ENCODE results near the gene ENSA. TPM values are rescaled to one million over a fixed set of nuclear protein-coding genes. Genes with fewer than 3 reads are reported as not detected.
"Not testable (repeated sequence)": the region's sequence is repeated elsewhere in the genome, so short reads cannot be mapped to it uniquely, and the experiment has no call there.

ENSA gene
- total RNA-seq, 1 experiment from 2014 or later, result 448 TPM

DNA sequence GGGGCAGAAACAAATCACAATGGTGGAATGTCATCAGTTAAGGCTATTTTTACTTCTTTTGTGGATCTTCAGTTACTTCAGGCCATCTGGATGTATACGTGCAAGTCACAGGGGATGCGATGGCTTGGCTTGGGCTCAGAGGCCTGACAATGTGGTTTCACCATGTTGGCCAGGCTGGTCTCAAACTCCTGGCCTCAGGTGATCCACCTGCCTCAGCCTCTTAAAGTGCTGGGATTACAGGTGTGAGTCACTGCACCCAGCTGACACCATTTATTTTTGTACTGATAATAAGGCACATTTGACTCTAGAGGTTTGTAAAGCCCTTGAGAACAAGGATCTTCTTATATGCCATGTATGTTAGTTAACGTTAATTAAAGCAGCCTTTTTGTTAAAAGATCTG is 48.4 kb downstream of the ENSA start:
- not testable (repeated sequence) for H3K4me3 ChIP-seq (ENCODE audit: insufficient read depth, low read depth, low read length); DNase-seq; H3K27me3 ChIP-seq (ENCODE audit: control insufficient read depth, insufficient read depth, low read length)
- H3K36me3 ChIP-seq (replicated peaks; ENCODE audit: control insufficient read depth, insufficient read depth, low read length), result peaks cover 13% of the 10 kb centered on the region

DNA sequence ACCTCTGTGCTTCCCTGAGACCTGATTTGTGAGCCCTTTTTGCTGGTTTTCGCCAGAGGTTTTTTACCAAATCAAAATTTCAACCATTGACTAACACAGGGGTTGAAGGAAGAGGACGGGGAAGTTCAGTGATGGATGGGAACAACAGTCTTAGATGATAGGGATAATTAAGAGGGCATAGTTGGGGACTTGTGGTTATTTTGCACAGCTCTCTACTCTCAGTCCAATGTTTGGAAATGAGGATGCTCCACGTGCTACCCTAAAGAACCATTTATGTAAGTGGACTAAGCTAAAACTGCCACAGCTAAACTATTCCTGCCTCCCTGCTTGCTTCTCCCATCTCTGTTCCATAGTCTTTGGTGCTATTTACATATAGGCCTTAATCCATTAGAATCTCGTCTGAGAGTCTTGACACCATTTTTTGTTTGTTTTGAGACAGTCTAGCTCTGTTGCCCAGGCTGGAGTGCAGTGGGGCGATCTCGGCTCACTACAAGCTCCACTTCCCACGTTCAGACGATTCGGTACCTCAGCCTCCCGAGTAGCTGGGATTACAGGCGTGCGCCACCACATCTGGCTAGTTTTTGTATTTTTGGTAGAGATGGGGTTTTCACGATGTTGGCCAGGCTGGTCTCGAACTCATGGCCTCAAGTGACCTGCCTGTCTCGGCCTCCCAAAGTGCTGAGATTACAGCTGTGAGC is 49.3 kb downstream of the ENSA start:
- H3K36me3 ChIP-seq (replicated peaks; ENCODE audit: control insufficient read depth, insufficient read depth, low read length), result peaks cover 21% of the 10 kb centered on the region
- no peaks in the 10 kb centered on the region for H3K27me3 ChIP-seq (ENCODE audit: control insufficient read depth, insufficient read depth, low read length)
- peak overlapping the region; percentile 60 for H3K4me3 ChIP-seq (ENCODE audit: insufficient read depth, low read depth, low read length)
- no peak for DNase-seq

- peak; percentile 97 for DNase-seq
- Histone ChIP-seq H3K4me3 (ENCODE audit: insufficient read depth, low read depth, low read length) (peak within 1 kb of the TSS; percentile 99), H3K36me3 (replicated peaks; ENCODE audit: control insufficient read depth, insufficient read depth, low read length) (peaks cover 28% of the 10 kb centered on the region), H3K27me3 (ENCODE audit: control insufficient read depth, insufficient read depth, low read length) (no peaks in the 10 kb centered on the region)
Measured at GRCh38 chr1:150579110-150579944, 50.1 kb downstream of the ENSA start, which contains the start of gene MCL1. MCL1 (minus strand) TSS chr1:150579610; CDS start chr1:150579530, 80 bp downstream.

- DNase-seq, result no peak
- peaks cover 28% of the 10 kb centered on the region for H3K36me3 ChIP-seq (replicated peaks; ENCODE audit: control insufficient read depth, insufficient read depth, low read length)
- H3K27me3 ChIP-seq (ENCODE audit: control insufficient read depth, insufficient read depth, low read length), result no peaks in the 10 kb centered on the region
- H3K4me3 ChIP-seq (ENCODE audit: insufficient read depth, low read depth, low read length), result peak overlapping the region; percentile 99
Measured at GRCh38 chr1:150578272-150579109, 50.9 kb downstream of the ENSA start.

DNA sequence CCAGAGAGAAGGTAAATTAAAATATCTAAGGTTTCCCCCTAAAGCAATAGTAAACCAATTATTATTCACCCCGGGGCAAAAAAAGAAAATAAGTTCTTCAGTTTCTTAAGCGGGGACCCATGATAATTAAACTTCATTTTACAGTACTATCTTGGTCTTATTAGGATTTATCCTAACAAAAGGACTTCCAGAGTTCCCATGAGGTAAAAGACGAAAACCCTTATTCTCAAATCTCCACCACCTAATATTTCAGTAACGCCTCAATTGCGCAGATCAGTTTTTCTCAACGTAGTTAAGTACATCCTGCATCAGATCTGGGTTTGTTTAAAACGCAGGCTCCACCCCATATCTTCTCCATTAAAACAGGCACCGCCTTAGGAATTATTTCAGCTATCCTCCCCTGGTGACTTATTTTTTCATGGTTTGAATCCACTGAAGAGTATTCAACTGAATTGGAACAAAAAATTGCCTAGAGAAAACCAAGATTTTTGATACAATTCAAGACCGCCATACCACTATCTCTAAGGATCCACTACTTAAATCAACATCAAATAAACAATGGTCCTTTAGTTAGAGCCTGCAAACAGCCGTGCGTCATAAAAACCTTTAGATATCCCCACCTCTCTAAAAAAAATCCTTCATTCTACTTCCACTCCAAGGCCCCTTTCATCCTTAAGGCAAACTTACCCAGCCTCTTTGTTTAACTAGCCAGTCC is 51.7 kb downstream of the ENSA start:
- H3K36me3 ChIP-seq (replicated peaks; ENCODE audit: control insufficient read depth, insufficient read depth, low read length), result peaks cover 31% of the 10 kb centered on the region
- no peaks in the 10 kb centered on the region for H3K27me3 ChIP-seq (ENCODE audit: control insufficient read depth, insufficient read depth, low read length)
- peak overlapping the region; percentile 99 for H3K4me3 ChIP-seq (ENCODE audit: insufficient read depth, low read depth, low read length)
- DNase-seq, result no peak

DNA sequence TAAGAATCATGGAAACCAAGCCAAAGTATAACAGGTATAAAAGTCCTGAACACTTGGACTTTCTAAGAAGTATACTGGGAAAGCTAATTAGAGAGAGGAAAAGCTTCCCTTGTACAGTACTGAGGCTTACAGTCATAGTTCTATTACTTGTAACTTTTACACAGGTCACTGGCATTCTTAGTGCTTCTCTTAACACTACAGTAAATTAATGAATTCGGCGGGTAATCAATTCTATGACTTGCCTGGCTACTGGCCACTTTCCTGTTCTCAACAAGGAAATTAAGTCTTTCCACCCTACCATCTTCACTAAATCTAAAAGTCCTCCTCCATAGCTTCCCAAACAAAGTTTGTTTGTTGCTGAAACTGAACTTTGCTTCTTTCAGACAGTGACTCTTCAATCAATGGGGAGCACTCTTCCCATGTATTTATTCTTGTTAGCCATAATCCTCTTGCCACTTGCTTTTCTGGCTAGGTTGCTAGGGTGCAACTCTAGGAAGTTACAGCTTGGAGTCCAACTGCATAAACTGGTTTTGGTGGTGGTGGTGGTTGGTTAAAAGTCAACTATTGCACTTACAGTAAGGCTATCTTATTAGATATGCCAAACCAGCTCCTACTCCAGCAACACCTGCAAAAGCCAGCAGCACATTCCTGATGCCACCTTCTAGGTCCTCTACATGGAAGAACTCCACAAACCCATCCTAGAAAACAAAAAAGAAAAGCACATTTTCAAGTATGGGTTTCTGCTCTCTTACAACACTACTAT is 52.4 kb downstream of the ENSA start:
- H3K4me3 ChIP-seq (ENCODE audit: insufficient read depth, low read depth, low read length), result peak overlapping the region; percentile 99
- no peaks in the 10 kb centered on the region for H3K27me3 ChIP-seq (ENCODE audit: control insufficient read depth, insufficient read depth, low read length)
- peaks cover 31% of the 10 kb centered on the region for H3K36me3 ChIP-seq (replicated peaks; ENCODE audit: control insufficient read depth, insufficient read depth, low read length)
- no peak for DNase-seq

- Histone ChIP-seq H3K4me3 (ENCODE audit: insufficient read depth, low read depth, low read length) (peak overlapping the region; percentile 99), H3K27me3 (ENCODE audit: control insufficient read depth, insufficient read depth, low read length) (no peaks in the 10 kb centered on the region), H3K36me3 (replicated peaks; ENCODE audit: control insufficient read depth, insufficient read depth, low read length) (peaks cover 31% of the 10 kb centered on the region)
- DNase-seq, result no peak
Measured at GRCh38 chr1:150576367-150576711, 53.1 kb downstream of the ENSA start.

DNA sequence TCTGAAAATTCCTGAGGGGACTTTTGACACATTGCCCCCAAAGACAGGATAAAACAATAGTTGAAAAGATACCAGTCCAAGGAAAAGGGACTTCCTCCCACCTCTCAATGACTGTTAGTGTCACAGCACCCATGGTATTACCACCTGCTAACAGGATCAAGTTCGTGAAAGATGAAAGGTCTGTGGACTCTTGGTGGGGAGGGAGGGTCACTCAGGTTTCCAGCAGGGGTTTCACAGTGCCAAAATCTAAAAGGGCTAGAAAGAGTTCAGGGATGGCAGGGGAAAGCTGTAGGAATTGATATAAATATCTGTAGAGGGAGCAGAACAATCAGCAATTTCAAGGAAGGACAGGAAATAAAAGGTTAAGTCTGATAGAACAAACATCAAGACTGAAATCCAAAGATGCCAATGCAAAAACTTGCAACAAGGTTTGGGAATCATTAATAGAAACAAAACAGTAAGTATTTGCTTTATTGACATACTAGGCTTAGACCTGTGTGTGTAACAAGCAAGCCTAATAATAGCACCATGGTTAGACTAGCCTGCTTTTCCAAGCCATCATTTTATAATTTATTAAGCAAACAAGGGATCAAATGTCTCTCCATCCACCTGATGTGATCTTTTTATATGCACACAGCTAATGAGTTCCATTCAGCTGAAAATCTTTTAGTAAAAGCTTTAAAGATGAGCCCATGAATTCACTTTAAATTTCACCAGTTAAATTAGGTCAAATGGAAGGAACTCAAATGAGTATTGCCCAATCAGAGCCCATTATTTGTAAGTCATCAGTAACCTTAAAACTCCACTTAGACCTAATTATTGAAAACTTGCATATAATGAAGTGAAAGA is 53.7 kb downstream of the ENSA start:
- Histone ChIP-seq H3K4me3 (ENCODE audit: insufficient read depth, low read depth, low read length) (peak overlapping the region; percentile 99; the same call in 1 of the 2 replicates), H3K36me3 (replicated peaks; ENCODE audit: control insufficient read depth, insufficient read depth, low read length) (peaks cover 31% of the 10 kb centered on the region), H3K27me3 (ENCODE audit: control insufficient read depth, insufficient read depth, low read length) (no peaks in the 10 kb centered on the region)
- DNase-seq, result no peak

DNA sequence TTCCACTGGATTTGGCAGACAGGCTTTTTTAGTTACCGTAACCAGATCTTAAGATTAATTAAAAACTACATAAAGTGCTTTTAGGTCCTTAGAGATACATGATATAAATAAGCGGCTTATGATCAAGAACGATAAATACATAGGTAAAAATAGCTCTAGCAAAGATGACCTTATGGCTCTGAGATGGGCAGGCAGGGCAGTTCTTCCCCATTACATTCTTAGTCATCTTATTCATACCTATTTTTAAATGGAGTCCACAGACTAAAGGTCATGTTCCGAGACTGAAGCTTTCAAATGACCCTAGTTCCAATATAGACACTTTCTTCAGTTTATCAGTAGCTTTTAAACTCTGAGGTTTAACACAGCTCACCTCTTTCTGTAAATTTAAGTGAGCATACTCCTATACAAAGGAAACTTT is 54.3 kb downstream of the ENSA start:
- Histone ChIP-seq H3K4me3 (ENCODE audit: insufficient read depth, low read depth, low read length) (no peak overlapping the region), H3K36me3 (replicated peaks; ENCODE audit: control insufficient read depth, insufficient read depth, low read length) (peaks cover 31% of the 10 kb centered on the region), H3K27me3 (ENCODE audit: control insufficient read depth, insufficient read depth, low read length) (no peaks in the 10 kb centered on the region)
- no peak for DNase-seq

- Histone ChIP-seq H3K36me3 (replicated peaks; ENCODE audit: control insufficient read depth, insufficient read depth, low read length) (peaks cover 31% of the 10 kb centered on the region), H3K27me3 (ENCODE audit: control insufficient read depth, insufficient read depth, low read length) (no peaks in the 10 kb centered on the region), H3K4me3 (ENCODE audit: insufficient read depth, low read depth, low read length) (no peak overlapping the region)
- no peak for DNase-seq
Measured at GRCh38 chr1:150574260-150575071, 54.9 kb downstream of the ENSA start.

GRCh38 chr1:150573648-150574071 is 55.8 kb downstream of the ENSA start:
- H3K36me3 ChIP-seq (replicated peaks; ENCODE audit: control insufficient read depth, insufficient read depth, low read length), result peaks cover 30% of the 10 kb centered on the region
- not testable (repeated sequence) for DNase-seq; H3K27me3 ChIP-seq (ENCODE audit: control insufficient read depth, insufficient read depth, low read length); H3K4me3 ChIP-seq (ENCODE audit: insufficient read depth, low read depth, low read length)

DNA sequence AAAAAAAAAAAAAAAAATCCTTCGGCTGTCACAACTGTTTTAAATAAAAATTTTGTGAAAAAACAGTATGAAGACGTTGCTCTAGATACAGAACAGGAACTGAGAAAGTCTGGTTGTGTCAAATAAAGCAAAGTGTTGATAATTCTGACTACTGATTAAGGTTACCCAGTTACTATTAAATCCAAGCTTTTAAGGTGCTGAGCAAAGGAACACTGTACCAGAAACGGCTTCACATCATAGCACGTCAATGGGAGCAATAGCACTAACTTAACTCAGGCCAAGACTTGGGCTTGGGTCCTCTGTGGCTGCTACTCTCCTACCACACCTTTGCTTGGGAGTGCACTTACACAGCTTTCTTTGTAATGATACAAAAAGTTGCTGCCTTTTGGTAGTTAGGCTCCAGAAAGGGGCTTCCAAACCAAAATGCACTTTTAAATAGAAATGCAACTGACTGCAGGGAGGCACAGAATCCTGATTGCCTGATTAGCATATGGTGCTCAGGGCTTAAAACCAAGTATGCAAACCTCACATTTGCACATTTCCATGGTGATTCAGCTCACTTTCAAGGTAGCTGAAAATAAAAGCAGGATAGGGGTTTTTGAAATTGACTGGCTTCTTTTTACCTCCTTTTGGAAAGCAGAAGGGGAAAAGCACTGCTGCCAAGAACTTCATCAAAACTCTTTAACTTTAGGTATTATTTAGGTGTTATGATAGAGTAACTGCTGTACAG is 56.3 kb downstream of the ENSA start:
- Histone ChIP-seq H3K27me3 (ENCODE audit: control insufficient read depth, insufficient read depth, low read length) (no peaks in the 10 kb centered on the region), H3K36me3 (replicated peaks; ENCODE audit: control insufficient read depth, insufficient read depth, low read length) (peaks cover 27% of the 10 kb centered on the region), H3K4me3 (ENCODE audit: insufficient read depth, low read depth, low read length) (no peak overlapping the region)
- DNase-seq, result no peak
